Gastroesophageal sphincter (tissue), 4 donors: ENCODE data around the gene DSG2. TPM values are rescaled to one million over a fixed set of nuclear protein-coding genes. Genes with fewer than 3 reads are reported as not detected.

Experiments
- ATAC-seq: fragments of 150-250 bp; one replicate; pipeline ENCODE4 v1.9.1; 2016; ENCODE audit warnings: mild to moderate bottlenecking, moderate library complexity
- H3K27ac ChIP-seq, 4 donors: fragments of 200-600 bp; sonication (generic) in 3 of 4; 1 replicate in 3 of 4; 2 replicates in 1 of 4; pipeline ENCODE4 v1.5.1; 2016 to 2019
- H3K27me3 ChIP-seq: fragments of 200-600 bp; sonication (generic); one replicate; pipeline ENCODE4 v1.5.1; 2019
- H3K36me3 ChIP-seq, 2 donors: fragments of 200-600 bp; sonication (generic); one replicate each; pipeline ENCODE4 v1.5.1; 2019; ENCODE audit warnings: control low read depth in 1 of 2
- H3K4me1 ChIP-seq, 3 donors: fragments of 200-600 bp; sonication (generic); 1 replicate in 2 of 3; 2 replicates in 1 of 3; pipeline ENCODE4 v1.5.1; 2016 to 2019; ENCODE audit warnings: control low read depth in 2 of 3
- H3K4me3 ChIP-seq, 2 donors: fragments of 200-600 bp; sonication (generic); one replicate each; pipeline ENCODE4 v1.5.1; 2019; ENCODE audit warnings: mild to moderate bottlenecking in 1 of 2, moderate library complexity in 1 of 2
- H3K9me3 ChIP-seq, 3 donors: fragments of 200-600 bp; sonication (generic); one replicate each; pipeline ENCODE4 v1.5.1; 2017 to 2019; ENCODE audit warnings: control low read depth in 2 of 3
- EP300 ChIP-seq: sonication (generic); formaldehyde crosslinking; IDR thresholded peaks from one replicate; pipeline ENCODE4 v1.6.1; 2017; ENCODE audit warnings: antibody characterized with exemption, mild to moderate bottlenecking
- POLR2A ChIP-seq, 2 donors: fragments of 450-650 bp; IDR thresholded peaks; one replicate each; pipeline ENCODE4 v1.6.1; 2017; ENCODE audit warnings: antibody characterized with exemption in 2 of 2, mild to moderate bottlenecking in 2 of 2, moderate library complexity in 1 of 2
- POLR2AphosphoS5 ChIP-seq: sonication (generic); formaldehyde crosslinking; IDR thresholded peaks from one replicate; pipeline ENCODE4 v1.6.1; 2017; ENCODE audit warnings: antibody characterized with exemption
- WGBS, 2 donors: methylation state at CpG; one replicate each; pipeline ENCODE4 v1.1.5; 2018; ENCODE audit warnings: low coverage in 1 of 2; 5-methylcytosine and 5-hydroxymethylcytosine counted together
- total RNA-seq, 4 donors: library from RNA; depleted of rRNA; stranded (reverse); fragments of >200 nt; gene quantifications; one replicate each; pipeline ENCODE4 v1.1.0, GENCODE V29; 2016
- TF ChIP-seq, protein P1 (sequence below), 4 experiments: fragments of 200-600 bp in 2 of 4; fragments of 450-650 bp in 2 of 4; sonication (generic) in 1 of 4; IDR thresholded peaks; one replicate each; pipeline ENCODE4 v1.5.1; 2017 to 2019; ENCODE audit warnings: antibody characterized with exemption in 4 of 4, mild to moderate bottlenecking in 2 of 4, moderate library complexity in 2 of 4

DSG2 gene
- total RNA-seq, result 10 to 100 TPM in 1 of 4 donors, 1 to 10 TPM in 3; 1.4 to 11.4 (median 2.8) TPM

DNA sequence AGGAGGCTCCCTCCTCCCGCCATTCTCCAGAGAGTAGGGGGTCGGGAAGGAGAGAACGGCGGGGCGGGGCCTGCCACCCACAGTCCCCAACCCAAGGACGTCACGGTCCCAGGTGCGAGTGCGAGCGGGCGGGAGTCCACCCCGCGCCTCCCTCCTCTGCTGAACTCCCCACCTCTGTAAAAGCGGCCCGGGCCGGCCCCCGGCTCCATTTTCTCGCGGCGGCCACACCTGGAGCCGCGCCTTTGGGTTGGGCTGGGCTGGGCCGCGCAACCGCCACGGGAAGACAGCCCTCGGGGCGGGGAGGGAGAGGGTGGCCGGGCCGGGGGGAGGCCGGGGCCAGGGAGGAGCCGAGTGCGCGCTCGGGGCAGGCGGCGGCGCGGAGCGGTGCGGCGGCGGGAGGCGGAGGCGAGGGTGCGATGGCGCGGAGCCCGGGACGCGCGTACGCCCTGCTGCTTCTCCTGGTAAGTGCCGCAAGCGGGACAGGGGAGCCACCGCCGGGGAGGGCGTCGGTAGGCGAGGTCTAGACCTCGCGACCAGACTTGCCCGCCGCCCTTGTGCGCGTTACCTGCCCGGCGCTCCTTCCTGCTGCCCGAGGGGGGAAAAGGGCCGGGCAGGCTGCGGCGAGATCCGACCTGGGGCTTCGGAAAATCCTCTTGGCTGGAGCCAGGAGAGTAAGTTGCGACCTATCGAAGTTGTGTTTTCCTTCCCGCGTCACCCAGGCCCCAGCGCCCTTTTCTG lies at the start of gene DSG2:
Gene DSG2 (plus strand): TSS at position 342 of the 738 bp plus-strand sequence. CDS start 75 bp downstream, at position 417.
- H3K4me1 ChIP-seq, result peaks cover 0 to 18% (median 7%) of the 10 kb centered on the region in 3 donors
- WGBS, 2 donors, result no CpG with 5 or more reads among the region's 79 CpGs
- TF ChIP-seq EP300 (no peak), POLR2AphosphoS5 (no peak), POLR2A (IDR thresholded peaks at IDR 0.05) (no peak)
- TF ChIP-seq, protein P1, sequence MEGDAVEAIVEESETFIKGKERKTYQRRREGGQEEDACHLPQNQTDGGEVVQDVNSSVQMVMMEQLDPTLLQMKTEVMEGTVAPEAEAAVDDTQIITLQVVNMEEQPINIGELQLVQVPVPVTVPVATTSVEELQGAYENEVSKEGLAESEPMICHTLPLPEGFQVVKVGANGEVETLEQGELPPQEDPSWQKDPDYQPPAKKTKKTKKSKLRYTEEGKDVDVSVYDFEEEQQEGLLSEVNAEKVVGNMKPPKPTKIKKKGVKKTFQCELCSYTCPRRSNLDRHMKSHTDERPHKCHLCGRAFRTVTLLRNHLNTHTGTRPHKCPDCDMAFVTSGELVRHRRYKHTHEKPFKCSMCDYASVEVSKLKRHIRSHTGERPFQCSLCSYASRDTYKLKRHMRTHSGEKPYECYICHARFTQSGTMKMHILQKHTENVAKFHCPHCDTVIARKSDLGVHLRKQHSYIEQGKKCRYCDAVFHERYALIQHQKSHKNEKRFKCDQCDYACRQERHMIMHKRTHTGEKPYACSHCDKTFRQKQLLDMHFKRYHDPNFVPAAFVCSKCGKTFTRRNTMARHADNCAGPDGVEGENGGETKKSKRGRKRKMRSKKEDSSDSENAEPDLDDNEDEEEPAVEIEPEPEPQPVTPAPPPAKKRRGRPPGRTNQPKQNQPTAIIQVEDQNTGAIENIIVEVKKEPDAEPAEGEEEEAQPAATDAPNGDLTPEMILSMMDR (IDR thresholded peaks at IDR 0.05), result peak in 1 of 4 experiments; percentile 4
- no peaks in the 10 kb centered on the region for H3K36me3 ChIP-seq
- H3K27ac ChIP-seq, result peak within 1 kb of the TSS in 1 of 4 donors; percentile 54
- H3K9me3 ChIP-seq, result no peaks in the 10 kb centered on the region
- peak within 1 kb of the TSS; percentile 42 to 58 for H3K4me3 ChIP-seq
- peak; percentile 74 for ATAC-seq
- H3K27me3 ChIP-seq, result peaks cover 38% of the 10 kb centered on the region

GRCh38 chr18:31450409-31450808 lies 47.6 kb upstream of the DSG2 start:
- no peak for TF ChIP-seq EP300
- no peak for TF ChIP-seq POLR2A (IDR thresholded peaks at IDR 0.05)
- TF ChIP-seq, protein P1 (IDR thresholded peaks at IDR 0.05), result no peak
- no peak for TF ChIP-seq POLR2AphosphoS5
- Histone ChIP-seq H3K9me3 (no peaks in the 10 kb centered on the region), H3K27me3 (no peaks in the 10 kb centered on the region), H3K36me3 (no peaks in the 10 kb centered on the region), H3K4me1 (no peaks in the 10 kb centered on the region), H3K4me3 (no peak overlapping the region), H3K27ac (no peak overlapping the region)
- no peak for ATAC-seq

GRCh38 chr18:31451625-31452024 lies 46.4 kb upstream of the DSG2 start:
- TF ChIP-seq, protein P1 (IDR thresholded peaks at IDR 0.05), result no peak
- TF ChIP-seq EP300 (no peak), POLR2A (IDR thresholded peaks at IDR 0.05) (no peak), POLR2AphosphoS5 (no peak)
- 83 to 86% methylated on average over 1 of the region's 1 CpG for WGBS, 2 donors

DNA sequence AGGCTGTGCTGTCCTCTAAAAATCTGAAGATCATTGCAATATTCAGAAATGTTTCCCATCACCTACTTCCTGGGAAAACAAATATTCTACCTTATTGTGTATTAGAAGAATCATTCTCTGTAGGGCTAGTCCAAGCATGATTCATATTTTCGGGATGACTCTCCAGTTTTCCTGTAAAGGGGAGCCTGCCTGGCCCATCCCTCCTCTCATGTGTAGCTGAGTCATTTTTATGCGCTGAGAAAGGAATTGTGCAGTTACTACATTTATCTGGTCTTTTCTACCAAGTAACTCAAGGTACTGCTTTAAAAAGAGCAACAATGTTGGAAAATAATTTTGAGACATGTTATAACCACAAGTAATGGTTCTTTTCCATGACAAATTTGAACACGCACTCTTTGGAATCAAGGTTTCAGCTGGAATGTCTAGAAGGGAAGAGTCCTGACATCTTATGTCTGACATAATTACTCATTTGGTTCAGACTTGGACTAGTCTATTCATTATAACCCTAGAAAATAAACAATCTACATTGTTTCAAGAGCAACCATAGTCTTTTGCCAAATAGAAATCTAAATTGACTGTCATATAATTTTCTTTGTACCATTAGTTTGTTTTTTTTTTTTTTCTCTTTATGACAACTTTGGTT lies 43.8 kb upstream of the DSG2 start:
- Histone ChIP-seq H3K4me3 (no peak overlapping the region), H3K4me1 (no peaks in the 10 kb centered on the region), H3K9me3 (no peaks in the 10 kb centered on the region), H3K27ac (no peak overlapping the region), H3K36me3 (no peaks in the 10 kb centered on the region), H3K27me3 (no peaks in the 10 kb centered on the region)
- TF ChIP-seq, protein P1 (IDR thresholded peaks at IDR 0.05), result no peak
- TF ChIP-seq POLR2A (IDR thresholded peaks at IDR 0.05) (no peak), POLR2AphosphoS5 (no peak), EP300 (no peak)
- WGBS, 2 donors, result 60 to 63% methylated on average over 3 of the region's 3 CpGs
- ATAC-seq, result no peak

More at GRCh38 chr18:31451625-31452024, 46.4 kb upstream of the DSG2 start:
- Histone ChIP-seq H3K9me3 (no peaks in the 10 kb centered on the region), H3K4me1 (no peaks in the 10 kb centered on the region), H3K36me3 (no peaks in the 10 kb centered on the region), H3K27me3 (no peaks in the 10 kb centered on the region), H3K27ac (no peak overlapping the region), H3K4me3 (no peak overlapping the region)
- no peak for ATAC-seq

GRCh38 chr18:31469629-31470028 lies 28.3 kb upstream of the DSG2 start:
- ATAC-seq, result no peak
- WGBS, 2 donors, result 81 to 96% methylated on average over 1 of the region's 1 CpG
- H3K9me3 ChIP-seq, result no peaks in the 10 kb centered on the region
- no peaks in the 10 kb centered on the region for H3K36me3 ChIP-seq
- no peak overlapping the region for H3K4me3 ChIP-seq
- H3K4me1 ChIP-seq, result no peaks in the 10 kb centered on the region
- peaks cover 3% of the 10 kb centered on the region for H3K27me3 ChIP-seq
- TF ChIP-seq EP300 (no peak), POLR2AphosphoS5 (no peak), POLR2A (IDR thresholded peaks at IDR 0.05) (no peak)
- TF ChIP-seq, protein P1 (IDR thresholded peaks at IDR 0.05), result no peak
- H3K27ac ChIP-seq, result no peak overlapping the region
